Activated CD4-positive, alpha-beta T cell treated with anti-CD3 and anti-CD28 coated beads for 48 hours (primary cell): ENCODE results near the gene NT5DC2.
"Not testable (repeated sequence)": the region's sequence is repeated elsewhere in the genome, so short reads cannot be mapped to it uniquely, and the experiment has no call there.

Experiments
- DNase-seq: peaks from one replicate; pipeline ENCODE4 v3.0.0-alpha.2; 2020

The NT5DC2 gene

DNA sequence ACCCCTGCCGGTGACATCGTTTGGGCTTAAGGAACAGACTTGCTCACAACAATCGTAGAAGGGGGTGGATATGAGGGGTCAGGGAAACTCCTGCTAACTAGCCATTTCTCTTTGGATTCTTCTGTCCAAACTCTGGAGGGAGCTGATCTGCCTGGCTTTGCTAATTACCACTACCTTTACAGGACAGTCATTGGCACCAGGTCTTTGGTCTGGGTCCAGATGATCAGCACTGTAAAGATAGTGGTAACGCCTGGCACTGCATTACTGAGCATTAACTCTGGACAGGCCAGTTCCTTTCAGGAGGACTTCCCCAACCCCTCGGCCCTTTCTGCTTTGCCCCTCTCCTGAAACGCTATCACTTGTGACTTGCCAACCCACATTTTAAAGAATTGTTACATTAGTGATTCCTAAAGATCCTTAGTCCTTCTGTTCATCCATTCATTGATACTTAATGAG lies 3.5 kb upstream of the NT5DC2 start:
- no peak for DNase-seq

DNA sequence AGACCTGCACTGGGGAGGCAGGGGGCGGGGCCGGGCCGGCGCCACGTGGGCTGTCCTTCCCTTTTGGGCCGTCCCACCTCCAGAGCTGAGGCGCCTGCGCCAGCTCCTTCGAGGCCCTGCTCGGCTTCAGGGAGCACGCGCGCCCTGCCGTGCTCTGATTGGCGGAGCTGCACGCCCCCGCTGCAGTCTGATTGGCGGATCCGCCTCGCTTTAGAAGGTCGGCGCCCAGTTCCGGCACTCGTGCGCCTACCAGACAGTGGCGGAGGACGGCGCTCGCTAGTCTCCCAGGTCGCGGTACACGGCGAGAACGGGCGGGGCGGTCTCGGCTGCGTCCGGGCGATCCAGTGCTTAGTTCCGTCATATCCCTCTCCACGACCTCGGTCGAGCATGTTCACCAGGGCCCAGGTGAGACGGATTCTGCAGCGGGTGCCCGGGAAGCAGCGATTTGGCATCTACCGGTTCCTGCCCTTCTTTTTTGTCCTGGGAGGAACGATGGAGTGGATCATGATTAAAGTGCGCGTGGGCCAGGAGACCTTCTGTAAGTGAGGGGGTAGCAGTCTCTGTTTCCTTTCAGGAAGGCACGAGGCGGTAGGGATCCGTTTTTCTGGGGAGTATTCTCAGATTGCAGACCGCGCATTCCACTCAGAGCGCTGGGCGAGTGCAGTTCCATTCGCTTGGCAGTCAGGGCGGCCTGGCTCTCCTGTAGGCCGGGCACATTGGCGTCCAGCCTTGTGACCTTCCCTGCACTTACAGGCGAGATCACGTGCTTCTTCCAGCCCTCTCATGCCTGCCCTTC lies 2.9 kb upstream of the NT5DC2 start, which contains the start of gene UQCC5:
TSS of gene UQCC5 (plus strand) at position 237 of the 796 bp plus-strand sequence. CDS start at position 388, 151 bp downstream.
- peak; percentile 99 for DNase-seq

DNA sequence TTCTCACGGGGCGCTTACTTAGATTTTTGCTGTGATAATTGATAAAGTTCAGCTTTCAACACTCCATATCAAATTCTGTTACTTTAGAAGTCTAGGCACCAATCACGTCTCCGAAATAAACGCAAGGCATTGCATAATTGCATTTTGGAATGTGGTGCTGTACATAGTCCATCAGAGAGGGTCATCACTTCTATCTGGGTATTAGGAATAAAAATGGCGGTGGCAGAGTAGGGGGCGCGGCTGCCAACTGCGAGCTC lies 2.4 kb upstream of the NT5DC2 start:
- no peak for DNase-seq

GRCh38 chr3:52535411-52536111 lies 1.9 kb upstream of the NT5DC2 start:
- DNase-seq = no peak

- no peak for DNase-seq
Measured at GRCh38 chr3:52534281-52535183, 875 bp upstream of the NT5DC2 start.

DNA sequence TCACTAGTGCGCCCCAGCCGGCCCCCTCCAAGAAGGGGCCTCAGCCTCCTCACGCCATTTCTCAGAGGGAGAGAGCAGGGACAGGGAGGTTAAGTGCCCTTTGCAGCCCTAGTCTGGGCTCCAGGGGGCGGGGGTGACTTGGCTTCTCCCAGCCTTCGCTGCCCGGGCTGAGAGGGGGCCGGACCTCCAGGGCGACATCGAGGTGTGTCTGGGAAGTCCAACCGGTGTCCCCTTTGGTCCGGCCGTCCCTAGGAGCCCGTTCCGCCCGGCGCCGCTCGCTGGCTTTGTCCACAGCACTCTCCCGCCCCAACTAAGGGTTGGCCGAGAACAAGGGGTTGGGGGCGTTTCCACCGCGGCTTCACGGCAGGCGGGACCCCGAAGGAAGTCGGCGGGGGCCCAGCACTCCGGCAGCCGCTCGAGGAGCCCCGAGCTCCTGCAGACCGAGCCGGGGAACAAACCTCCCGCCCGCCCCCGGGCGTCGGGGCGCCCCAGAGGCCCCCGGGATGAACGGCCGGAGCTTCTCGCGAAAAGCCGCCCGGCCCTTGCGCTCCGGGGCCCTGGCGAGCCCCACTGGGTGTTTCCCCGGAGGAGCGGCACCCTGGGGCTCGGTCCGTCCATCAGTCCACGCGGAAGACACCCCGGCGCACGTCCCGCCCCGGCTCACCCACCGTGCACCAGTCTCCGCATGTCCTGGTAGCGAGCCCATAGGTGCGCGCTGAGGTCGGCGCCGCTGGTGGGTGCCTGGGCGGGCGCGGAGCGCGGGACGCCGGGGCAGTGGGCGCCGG lies 627 bp downstream of the NT5DC2 start:
- DNase-seq = peak; percentile 43

DNA sequence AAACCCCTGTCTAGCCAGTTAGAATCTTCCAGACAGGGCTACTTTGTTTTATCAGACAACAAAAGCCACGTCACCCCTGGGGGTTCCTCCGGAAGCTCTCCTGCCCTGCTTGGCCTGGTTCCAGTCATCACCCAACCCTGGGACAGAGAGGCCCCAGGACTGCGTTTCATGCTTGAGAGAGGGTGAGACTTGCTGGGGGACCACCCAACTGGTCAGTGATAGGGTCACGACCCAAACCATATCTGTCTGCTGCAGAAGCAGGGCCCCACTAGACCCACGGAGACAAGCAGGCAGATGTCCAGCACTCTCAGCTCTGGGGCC lies 1.2 kb downstream of the NT5DC2 start:
- DNase-seq = peak; percentile 39

- DNase-seq = peak; percentile 5
Measured at GRCh38 chr3:52531860-52532516, 1.7 kb downstream of the NT5DC2 start.

- DNase-seq = no peak
Measured at GRCh38 chr3:52530918-52531826, 2.5 kb downstream of the NT5DC2 start.

DNA sequence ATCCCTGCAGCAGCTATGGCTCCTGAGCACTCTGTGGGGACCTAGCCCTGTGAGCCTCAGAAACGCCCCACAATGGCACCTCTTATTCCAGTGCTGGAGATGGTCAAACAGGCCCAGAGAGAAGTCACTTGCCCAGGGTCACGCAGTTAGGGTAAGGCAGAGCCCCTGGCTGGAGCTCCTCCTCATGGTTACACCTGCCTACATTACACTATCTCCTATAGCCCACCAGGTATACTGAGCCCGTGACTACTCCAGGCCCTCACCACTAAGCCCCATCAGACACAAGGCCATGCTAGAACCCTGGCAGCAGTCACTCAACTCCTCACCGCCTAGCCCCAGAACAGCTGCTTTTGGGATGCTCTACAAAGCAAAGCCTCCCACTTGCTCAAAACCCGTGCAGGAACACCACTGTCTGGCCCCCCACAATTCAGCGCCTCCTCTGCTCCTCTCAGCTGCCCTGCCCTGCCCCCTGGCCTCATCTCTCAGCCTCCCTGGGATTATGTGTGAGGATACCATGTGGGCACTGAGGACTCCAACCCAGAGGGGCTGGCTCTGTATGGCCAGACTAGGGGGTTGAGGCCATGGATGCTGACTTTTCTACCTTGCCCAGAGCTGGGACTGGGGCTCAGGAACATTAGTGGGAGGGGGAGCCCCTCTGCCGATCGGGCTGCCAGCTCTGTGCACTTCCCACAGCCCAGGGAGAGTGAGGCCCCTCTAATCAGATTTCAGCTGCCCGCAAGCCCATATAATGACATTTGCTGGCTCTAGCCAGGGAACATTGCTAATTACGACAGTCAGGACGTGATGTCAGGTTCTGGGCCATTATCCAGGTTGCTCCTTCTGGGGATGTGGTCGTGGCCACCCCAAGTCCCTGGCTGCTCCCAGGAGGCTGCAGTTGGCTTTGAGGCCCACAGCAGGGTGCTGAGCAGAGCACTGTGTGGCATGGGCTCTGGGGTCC lies 4.0 kb downstream of the NT5DC2 start:
- DNase-seq = no peak

DNA sequence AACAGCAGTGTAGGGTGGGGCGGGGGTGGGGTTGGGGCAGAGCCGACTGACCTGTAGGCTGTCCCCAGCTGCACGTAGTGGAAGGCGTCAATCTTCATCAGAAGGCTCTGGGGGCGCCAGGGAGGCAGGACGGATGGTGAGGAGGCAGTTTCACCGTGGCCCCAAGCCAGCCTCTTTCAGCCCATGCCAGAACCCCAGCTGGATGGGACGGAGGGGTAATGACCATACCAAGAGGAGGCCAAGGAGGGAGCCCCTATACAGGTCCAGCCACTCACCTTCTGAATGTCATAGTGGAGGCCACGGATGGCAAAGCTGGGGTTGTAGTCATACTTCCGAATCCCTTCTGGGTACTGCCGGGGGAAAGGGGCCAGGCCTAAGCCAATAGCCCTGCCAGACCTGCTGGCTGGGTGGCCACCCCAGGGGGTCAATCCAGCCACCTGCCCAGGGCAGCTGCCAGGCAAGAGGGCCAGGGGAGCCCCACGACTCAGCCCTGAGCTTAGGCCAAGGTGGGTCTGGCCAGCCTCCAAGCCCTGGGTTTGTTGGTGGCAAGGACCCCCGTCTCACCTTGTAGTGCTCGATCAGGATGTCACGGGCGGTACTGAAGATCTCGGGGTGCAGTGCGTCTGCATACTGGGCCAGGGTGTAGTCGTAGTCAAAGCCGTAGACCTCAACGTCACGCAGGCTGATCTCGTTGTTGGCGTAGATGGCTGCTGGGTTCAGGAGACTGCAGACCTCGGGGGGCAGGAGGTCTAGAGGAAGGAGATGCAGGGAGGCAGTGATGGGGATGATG lies 4.9 kb downstream of the NT5DC2 start:
- no peak for DNase-seq

GRCh38 chr3:52527732-52528585 lies 5.7 kb downstream of the NT5DC2 start:
- no peak for DNase-seq

- DNase-seq = no peak
Measured at GRCh38 chr3:52527039-52527731, 6.5 kb downstream of the NT5DC2 start.

- not testable (repeated sequence) for DNase-seq
Measured at GRCh38 chr3:52526671-52527038, 7.0 kb downstream of the NT5DC2 start.

DNA sequence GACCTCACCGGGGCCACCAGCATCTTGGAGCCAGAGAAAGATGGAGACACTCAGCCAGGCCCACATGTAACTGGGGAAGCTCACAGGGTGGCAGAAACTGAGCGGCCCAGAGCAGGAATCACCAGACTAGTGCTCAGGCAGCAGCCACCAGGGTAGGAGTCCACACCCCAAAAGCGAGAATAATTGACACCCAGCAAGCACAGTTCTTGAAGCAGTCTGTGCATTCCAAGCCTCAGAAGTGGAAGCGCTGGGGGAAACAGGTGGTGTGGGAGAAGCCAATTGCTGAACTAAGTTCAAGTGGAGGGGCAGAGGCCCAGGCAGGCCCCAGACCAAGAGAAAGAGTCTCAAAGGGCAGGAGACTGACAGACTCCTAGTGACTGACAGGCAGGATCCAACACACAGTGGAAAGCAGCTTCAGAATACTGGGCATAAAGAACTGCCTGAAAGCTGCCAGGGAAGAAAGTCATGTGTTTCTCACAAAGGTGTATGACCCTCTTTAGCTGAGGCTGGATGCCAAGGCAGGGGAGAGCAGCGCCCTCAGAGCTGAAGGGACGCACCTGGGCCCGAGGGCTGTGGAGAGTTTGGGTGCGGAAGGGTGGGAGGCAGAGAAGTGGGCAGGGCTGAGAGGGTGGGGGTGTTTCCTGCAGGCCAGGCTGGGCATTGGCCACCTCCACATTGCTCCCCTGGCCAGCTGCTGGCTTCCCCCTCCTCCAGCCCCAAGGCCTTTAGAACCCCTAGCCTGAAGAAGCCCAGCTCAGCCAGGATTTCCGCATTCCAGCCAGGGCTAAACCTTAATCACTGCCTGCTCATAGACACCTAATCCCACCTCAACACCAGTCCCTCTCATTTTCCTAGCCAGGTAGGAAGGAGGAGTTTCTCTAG lies 7.7 kb downstream of the NT5DC2 start:
- no peak for DNase-seq
